Measurements from ENCODE around the gene CAPN12. TPM values are rescaled to one million over a fixed set of nuclear protein-coding genes. Genes with fewer than 3 reads are reported as not detected.

CAPN12 gene
- total RNA-seq, 1 experiment from 2014 or later: 8.8 TPM

DNA sequence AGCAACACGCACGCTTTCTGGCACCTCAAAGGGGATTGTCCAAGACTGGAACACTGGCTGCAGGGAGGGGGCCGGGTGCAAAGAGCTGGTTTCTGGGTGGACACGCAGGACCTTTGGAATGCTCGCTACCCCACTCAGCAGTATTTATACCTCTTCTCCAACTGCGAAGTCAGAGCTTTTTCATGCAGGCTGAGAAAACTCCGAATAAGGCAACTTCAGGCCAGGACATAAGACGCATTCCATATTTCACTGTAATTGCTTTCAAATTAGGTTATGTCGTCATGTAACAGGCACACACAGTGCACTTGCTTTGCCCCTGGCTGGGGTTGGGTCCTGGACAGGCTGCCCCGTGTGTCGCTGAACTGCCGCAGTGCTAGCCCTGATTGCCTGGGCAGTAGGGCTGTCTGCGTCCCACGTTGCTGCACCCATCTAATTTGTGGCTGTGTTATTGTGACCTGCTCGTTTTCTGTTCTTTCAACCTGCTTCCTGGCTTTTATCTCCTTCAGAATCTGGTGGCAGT, 52.3 kb downstream of the CAPN12 start (continued):
- TF ChIP-seq POLR2A (IDR thresholded peaks at IDR 0.05; ENCODE audit: borderline replicate concordance, extremely low read depth, insufficient read depth, insufficient read length): no peak
- TF ChIP-seq SIN3A (IDR thresholded peaks at IDR 0.05; ENCODE audit: low read depth): 0 out of 2 replicates have a peak, but pooled peaks have one; percentile 34
- TF ChIP-seq CBX3 (IDR thresholded peaks at IDR 0.05; ENCODE audit: low read depth): peak; percentile 55; the same call in 1 of the 2 replicates

DNA sequence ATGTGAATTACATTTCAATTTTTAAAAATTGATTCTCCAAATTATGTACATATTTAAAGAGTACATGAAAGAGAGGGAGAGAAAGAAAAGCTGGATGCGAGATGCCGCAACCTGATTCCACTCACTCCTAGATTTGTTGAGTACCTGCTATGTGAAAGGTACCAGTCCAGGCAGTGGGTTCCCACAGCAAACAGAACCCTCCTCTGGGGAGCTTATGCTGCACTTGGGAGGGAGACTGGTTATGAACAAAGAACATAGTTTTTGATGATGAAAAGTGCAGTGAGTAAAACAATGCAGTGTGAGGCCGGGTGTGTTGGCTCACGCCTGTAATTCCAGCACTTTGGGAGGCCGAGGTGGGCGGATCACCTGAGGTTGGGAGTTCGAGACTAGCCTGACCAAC, 53.4 kb downstream of the CAPN12 start:
- Histone ChIP-seq H3K27ac (ENCODE audit: low read depth, low read length) (peak overlapping the region; percentile 96), H3K9me3 (ENCODE audit: control insufficient read depth in 1 of 2, insufficient read depth in 1 of 2, low read depth in 1 of 2, low read length in 2 of 2) (no peaks in the 10 kb centered on the region), H4K20me1 (ENCODE audit: insufficient read depth) (no peaks in the 10 kb centered on the region), H3K36me3 (ENCODE audit: control insufficient read depth in 1 of 2, insufficient read depth in 2 of 2, low read length in 2 of 2) (peaks cover 2 to 31% of the 10 kb centered on the region in 2 experiments; a peak in 2 of 4 replicates), H3K27me3 (ENCODE audit: insufficient read depth, low read length) (no peaks in the 10 kb centered on the region), H2AFZ (ENCODE audit: low read depth, low read length, poor library complexity, severe bottlenecking) (no peak overlapping the region), H3K9ac (ENCODE audit: low read length) (peak overlapping the region; percentile 83), H3K9me2 (ENCODE audit: insufficient read depth) (no peaks in the 10 kb centered on the region), H3K4me3 (replicated peaks in 1 of 2; ENCODE audit: low read depth in 1 of 2, low read length in 2 of 2) (no peak overlapping the region), H3K4me1 (ENCODE audit: control insufficient read depth in 1 of 2, insufficient read depth in 2 of 2, low read length in 2 of 2) (peaks cover 86 to 100% of the 10 kb centered on the region in 2 experiments), H3K4me2 (ENCODE audit: low read length) (peak overlapping the region; percentile 86), H3K79me2 (ENCODE audit: insufficient read depth, low read length) (peaks cover 100% of the 10 kb centered on the region)
- no peak for ATAC-seq
- RAD21 ChIA-PET (ENCODE audit: low non-redundant PET in 1 of 2, low total read pairs in 2 of 2, uncharacterized antibody in 2 of 2, unreplicated experiment in 2 of 2): no interaction called here
- no peak for TF ChIP-seq EGR1 (IDR thresholded peaks at IDR 0.05; ENCODE audit: low read depth)
- CTCF ChIA-PET: no interaction called here
- no TSS peak for BruUV-seq (replicated peaks)
- intact Hi-C loops (cut with micrococcal nuclease): no loop called here
- POLR2A ChIA-PET: interaction anchor here (0.7 to 1.7 kb wide), 3 partner anchors 44 to 184 kb away, joined by 3 to 6 read pairs (median 4); partner anchors contain the start of gene ACTN4
- DNase-seq (ENCODE audit: low read depth, low spot score): no peak

DNA sequence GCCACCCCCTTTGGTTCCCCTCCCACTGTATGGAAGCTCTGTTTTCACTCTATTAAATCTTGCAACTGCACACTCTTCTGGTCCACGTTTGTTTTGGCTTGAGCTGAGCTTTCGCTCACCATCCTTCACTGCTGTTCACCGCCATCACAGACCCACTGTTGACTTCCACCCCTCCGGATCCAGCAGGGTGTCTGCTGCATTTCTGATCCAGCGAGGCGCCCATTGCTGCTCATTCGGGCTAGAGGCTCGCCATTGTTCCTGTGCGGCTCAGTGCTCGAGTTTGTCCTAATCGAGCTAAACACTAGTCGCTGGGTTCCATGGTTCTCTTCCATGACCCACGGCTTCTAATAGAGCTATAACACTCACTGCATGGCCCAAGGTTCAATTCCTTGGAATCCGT, 54.1 kb downstream of the CAPN12 start:
- peaks cover under 1 to 24% of the 10 kb centered on the region in 2 experiments; a peak in 2 of 4 replicates for H3K36me3 ChIP-seq (ENCODE audit: control insufficient read depth in 1 of 2, insufficient read depth in 2 of 2, low read length in 2 of 2)
- ChIA-PET POLR2A (interaction anchor here (1.4 to 1.5 kb wide), 2 partner anchors 43 to 132 kb away, joined by 3 to 4 read pairs; partner anchors contain the start of gene ACTN4), RAD21 (ENCODE audit: low non-redundant PET in 1 of 2, low total read pairs in 2 of 2, uncharacterized antibody in 2 of 2, unreplicated experiment in 2 of 2) (no interaction called here)

More for the DNA sequence above, 54.1 kb downstream of the CAPN12 start:
- H3K79me2 ChIP-seq (ENCODE audit: insufficient read depth, low read length): peaks cover 100% of the 10 kb centered on the region
- H3K9ac ChIP-seq (ENCODE audit: low read length): peak overlapping the region; percentile 83
- H3K9me3 ChIP-seq (ENCODE audit: control insufficient read depth in 1 of 2, insufficient read depth in 1 of 2, low read depth in 1 of 2, low read length in 2 of 2): no peaks in the 10 kb centered on the region
- peaks cover 93 to 100% of the 10 kb centered on the region in 2 experiments for H3K4me1 ChIP-seq (ENCODE audit: control insufficient read depth in 1 of 2, insufficient read depth in 2 of 2, low read length in 2 of 2)
- no TSS peak for BruUV-seq (replicated peaks)
- H3K27ac ChIP-seq (ENCODE audit: low read depth, low read length): peak overlapping the region; percentile 96
- TF ChIP-seq POLR2A (IDR thresholded peaks at IDR 0.05; ENCODE audit: borderline replicate concordance, extremely low read depth, insufficient read depth, insufficient read length): no peak
- TF ChIP-seq CEBPB (IDR thresholded peaks at IDR 0.05; ENCODE audit: low read depth): no peak
- no peak for TF ChIP-seq FOSL1 (IDR thresholded peaks at IDR 0.05; ENCODE audit: low read depth)
- TF ChIP-seq SIN3A (IDR thresholded peaks at IDR 0.05; ENCODE audit: low read depth): no peak
- TF ChIP-seq ZFX (IDR thresholded peaks at IDR 0.05): no peak
- no peak for TF ChIP-seq ZNF274 (IDR thresholded peaks at IDR 0.05; ENCODE audit: low read depth, low read length)
- TF ChIP-seq, protein P1, sequence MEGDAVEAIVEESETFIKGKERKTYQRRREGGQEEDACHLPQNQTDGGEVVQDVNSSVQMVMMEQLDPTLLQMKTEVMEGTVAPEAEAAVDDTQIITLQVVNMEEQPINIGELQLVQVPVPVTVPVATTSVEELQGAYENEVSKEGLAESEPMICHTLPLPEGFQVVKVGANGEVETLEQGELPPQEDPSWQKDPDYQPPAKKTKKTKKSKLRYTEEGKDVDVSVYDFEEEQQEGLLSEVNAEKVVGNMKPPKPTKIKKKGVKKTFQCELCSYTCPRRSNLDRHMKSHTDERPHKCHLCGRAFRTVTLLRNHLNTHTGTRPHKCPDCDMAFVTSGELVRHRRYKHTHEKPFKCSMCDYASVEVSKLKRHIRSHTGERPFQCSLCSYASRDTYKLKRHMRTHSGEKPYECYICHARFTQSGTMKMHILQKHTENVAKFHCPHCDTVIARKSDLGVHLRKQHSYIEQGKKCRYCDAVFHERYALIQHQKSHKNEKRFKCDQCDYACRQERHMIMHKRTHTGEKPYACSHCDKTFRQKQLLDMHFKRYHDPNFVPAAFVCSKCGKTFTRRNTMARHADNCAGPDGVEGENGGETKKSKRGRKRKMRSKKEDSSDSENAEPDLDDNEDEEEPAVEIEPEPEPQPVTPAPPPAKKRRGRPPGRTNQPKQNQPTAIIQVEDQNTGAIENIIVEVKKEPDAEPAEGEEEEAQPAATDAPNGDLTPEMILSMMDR (IDR thresholded peaks at IDR 0.05 in 2 of 3, conservative IDR thresholded peaks at IDR 0.05 in 1 of 3; ENCODE audit: borderline replicate concordance in 1 of 3, insufficient read depth in 1 of 3, low read depth in 2 of 3, low read length in 2 of 3): no peak
- TF ChIP-seq CBX3 (IDR thresholded peaks at IDR 0.05; ENCODE audit: low read depth): no peak
- TF ChIP-seq, protein P2, sequence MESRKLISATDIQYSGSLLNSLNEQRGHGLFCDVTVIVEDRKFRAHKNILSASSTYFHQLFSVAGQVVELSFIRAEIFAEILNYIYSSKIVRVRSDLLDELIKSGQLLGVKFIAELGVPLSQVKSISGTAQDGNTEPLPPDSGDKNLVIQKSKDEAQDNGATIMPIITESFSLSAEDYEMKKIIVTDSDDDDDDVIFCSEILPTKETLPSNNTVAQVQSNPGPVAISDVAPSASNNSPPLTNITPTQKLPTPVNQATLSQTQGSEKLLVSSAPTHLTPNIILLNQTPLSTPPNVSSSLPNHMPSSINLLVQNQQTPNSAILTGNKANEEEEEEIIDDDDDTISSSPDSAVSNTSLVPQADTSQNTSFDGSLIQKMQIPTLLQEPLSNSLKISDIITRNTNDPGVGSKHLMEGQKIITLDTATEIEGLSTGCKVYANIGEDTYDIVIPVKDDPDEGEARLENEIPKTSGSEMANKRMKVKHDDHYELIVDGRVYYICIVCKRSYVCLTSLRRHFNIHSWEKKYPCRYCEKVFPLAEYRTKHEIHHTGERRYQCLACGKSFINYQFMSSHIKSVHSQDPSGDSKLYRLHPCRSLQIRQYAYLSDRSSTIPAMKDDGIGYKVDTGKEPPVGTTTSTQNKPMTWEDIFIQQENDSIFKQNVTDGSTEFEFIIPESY (IDR thresholded peaks at IDR 0.05; ENCODE audit: extremely low read depth, insufficient replicate concordance, low read length): no peak
- H3K27me3 ChIP-seq (ENCODE audit: insufficient read depth, low read length): no peaks in the 10 kb centered on the region
- DNase-seq (ENCODE audit: low read depth, low spot score) (no peak), ATAC-seq (no peak)
- no peaks in the 10 kb centered on the region for H3K9me2 ChIP-seq (ENCODE audit: insufficient read depth)
- intact Hi-C loops (cut with micrococcal nuclease): no loop called here
- peak overlapping the region; percentile 86 for H3K4me2 ChIP-seq (ENCODE audit: low read length)
- no peak overlapping the region for H2AFZ ChIP-seq (ENCODE audit: low read depth, low read length, poor library complexity, severe bottlenecking)
- H3K4me3 ChIP-seq (replicated peaks in 1 of 2; ENCODE audit: low read depth in 1 of 2, low read length in 2 of 2): no peak overlapping the region
- CTCF ChIA-PET: no interaction called here
- no peaks in the 10 kb centered on the region for H4K20me1 ChIP-seq (ENCODE audit: insufficient read depth)
